WTC11 (cell line): Measurements from ENCODE around the gene MAOA. TPM values are rescaled to one million over a fixed set of nuclear protein-coding genes. Genes with fewer than 3 reads are reported as not detected.
"Not testable (repeated sequence)": the region's sequence is repeated elsewhere in the genome, so short reads cannot be mapped to it uniquely, and the experiment has no call there.

Experiments
- ATAC-seq: fragments of 200-7000 bp; cut with Tn5 transposase; 2 replicates; pipeline ENCODE4 v1.10.0; 2021; ENCODE audit warnings: mild to moderate bottlenecking, moderate library complexity
- CTCF ChIA-PET: fragments of 300-600 bp; sonication (Branson Sonifier 250); formaldehyde crosslinking; loops from one replicate; lab custom pipeline; 2021; ENCODE audit warnings: antibody characterized with exemption; lab: Charles Lee
- POLR2A ChIA-PET: fragments of 350-600 bp; sonication (Branson Sonifier 250); formaldehyde crosslinking; loops from one replicate; lab custom pipeline; 2021; ENCODE audit warnings: antibody characterized with exemption; lab: Charles Lee
- DNase-seq: peaks from one replicate; pipeline ENCODE4 v3.0.0; 2021; ENCODE audit warnings: low spot score
- H3K27ac Mint-ChIP-seq: 2 replicates; pipeline ENCODE4 v1.8.0; 2021; ENCODE audit warnings: mixed read lengths
- H3K27me3 Mint-ChIP-seq: 2 replicates; pipeline ENCODE4 v1.8.0; 2021; ENCODE audit warnings: low read depth, mild to moderate bottlenecking, moderate library complexity, mixed read lengths
- H3K36me3 Mint-ChIP-seq: 2 replicates; pipeline ENCODE4 v1.8.0; 2021; ENCODE audit warnings: mixed read lengths
- H3K4me1 Mint-ChIP-seq: 2 replicates; pipeline ENCODE4 v1.8.0; 2022; ENCODE audit warnings: mixed read lengths
- H3K4me3 Mint-ChIP-seq: 2 replicates; pipeline ENCODE4 v1.8.0; 2021; ENCODE audit warnings: mild to moderate bottlenecking, moderate library complexity, mixed read lengths
- H3K9me3 Mint-ChIP-seq: 2 replicates; pipeline ENCODE4 v1.8.0; 2021; ENCODE audit warnings: mixed read lengths
- CREM ChIP-seq: sonication (generic); formaldehyde crosslinking; IDR thresholded peaks from 2 replicates; pipeline ENCODE4 v1.8.1; 2022; ENCODE audit warnings: mild to moderate bottlenecking, missing genetic modification reagents, moderate library complexity
- CTCF ChIP-seq: fragments of 200-600 bp; IDR thresholded peaks from 2 replicates; pipeline ENCODE4 v1.8.0; 2022; ENCODE audit warnings: antibody characterized with exemption
- ELF4 ChIP-seq: sonication (generic); formaldehyde crosslinking; IDR thresholded peaks from 2 replicates; pipeline ENCODE4 v1.8.1; 2022; ENCODE audit warnings: low read depth, mild to moderate bottlenecking, moderate library complexity, missing genetic modification reagents
- EMX1 ChIP-seq: fragments of 250-450 bp; sonication (Bioruptor Pico); IDR thresholded peaks from 2 replicates; pipeline ENCODE4 v1.8.0; 2021; ENCODE audit warnings: mild to moderate bottlenecking
- HMGA2 ChIP-seq: fragments of 250-450 bp; sonication (Bioruptor Pico); IDR thresholded peaks from 2 replicates; pipeline ENCODE4 v1.4.0; 2021; ENCODE audit warnings: mild to moderate bottlenecking, moderate library complexity
- IRF2 ChIP-seq: sonication (generic); formaldehyde crosslinking; IDR thresholded peaks from 2 replicates; pipeline ENCODE4 v1.8.0; 2022; ENCODE audit warnings: low read depth, missing genetic modification reagents, borderline replicate concordance
- JAZF1 ChIP-seq: fragments of 250-450 bp; sonication (Bioruptor Pico); IDR thresholded peaks from 2 replicates; pipeline ENCODE4 v1.9.0; 2021; ENCODE audit warnings: moderate library complexity, mild to moderate bottlenecking, inconsistent platforms
- JUN ChIP-seq: sonication (generic); formaldehyde crosslinking; IDR thresholded peaks from 2 replicates; pipeline ENCODE4 v1.8.0; 2023; ENCODE audit warnings: mild to moderate bottlenecking, missing genetic modification reagents
- MLX ChIP-seq: sonication (generic); formaldehyde crosslinking; IDR thresholded peaks from 2 replicates; pipeline ENCODE4 v1.8.1; 2023; ENCODE audit warnings: mild to moderate bottlenecking, missing genetic modification reagents, moderate library complexity
- SP1 ChIP-seq: sonication (generic); formaldehyde crosslinking; conservative IDR thresholded peaks from 2 replicates; pipeline ENCODE4 v1.8.1; 2022; ENCODE audit warnings: missing genetic modification reagents
- TCF7 ChIP-seq: sonication (generic); formaldehyde crosslinking; IDR thresholded peaks from 2 replicates; pipeline ENCODE4 v1.8.0; 2022; ENCODE audit warnings: mild to moderate bottlenecking, low read depth, missing genetic modification reagents, moderate library complexity
- USF1 ChIP-seq: sonication (generic); formaldehyde crosslinking; IDR thresholded peaks from 2 replicates; pipeline ENCODE4 v1.8.0; 2022; ENCODE audit warnings: mild to moderate bottlenecking, missing genetic modification reagents
- total RNA-seq: library from RNA; stranded (reverse); gene quantifications from 3 replicates; pipeline ENCODE4 v1.2.3, GENCODE V29; 2021
- TF ChIP-seq, protein P1 (sequence below): sonication (generic); formaldehyde crosslinking; IDR thresholded peaks from 2 replicates; pipeline ENCODE4 v1.8.1; 2022; ENCODE audit warnings: missing genetic modification reagents, borderline replicate concordance
- TF ChIP-seq, protein P2 (sequence below): fragments of 250-450 bp; sonication (Bioruptor Pico); IDR thresholded peaks from 2 replicates; pipeline ENCODE4 v1.9.0; 2021; ENCODE audit warnings: moderate library complexity, mild to moderate bottlenecking, inconsistent platforms, borderline replicate concordance
- TF ChIP-seq, protein P3 (sequence below): fragments of 250-450 bp; sonication (Bioruptor Pico); IDR thresholded peaks from 2 replicates; pipeline ENCODE4 v1.8.0; 2021; ENCODE audit warnings: mild to moderate bottlenecking

MAOA gene
- total RNA-seq, 1 experiment from 2014 or later, result 6.0 TPM

DNA sequence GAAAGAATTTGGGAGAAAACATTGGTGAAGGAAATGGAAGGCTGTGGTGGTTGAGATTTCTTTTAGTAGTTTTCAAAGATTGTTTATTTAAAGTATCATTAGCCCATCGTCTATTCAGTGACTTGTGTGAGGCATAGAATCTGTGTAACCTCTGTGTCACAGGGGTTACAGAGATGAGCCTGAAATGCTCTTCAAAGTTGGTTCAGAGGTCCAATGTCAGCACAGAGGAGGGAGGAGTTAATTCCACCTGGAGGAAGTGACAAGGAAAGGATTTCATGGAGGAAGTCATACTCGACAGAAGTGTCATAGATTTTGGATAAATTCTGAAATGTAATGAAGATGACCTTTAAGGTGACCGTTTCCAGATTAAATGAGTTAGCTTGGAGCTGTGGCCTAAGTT is 8.2 kb downstream of the MAOA start (continued):
- TF ChIP-seq, protein P1, sequence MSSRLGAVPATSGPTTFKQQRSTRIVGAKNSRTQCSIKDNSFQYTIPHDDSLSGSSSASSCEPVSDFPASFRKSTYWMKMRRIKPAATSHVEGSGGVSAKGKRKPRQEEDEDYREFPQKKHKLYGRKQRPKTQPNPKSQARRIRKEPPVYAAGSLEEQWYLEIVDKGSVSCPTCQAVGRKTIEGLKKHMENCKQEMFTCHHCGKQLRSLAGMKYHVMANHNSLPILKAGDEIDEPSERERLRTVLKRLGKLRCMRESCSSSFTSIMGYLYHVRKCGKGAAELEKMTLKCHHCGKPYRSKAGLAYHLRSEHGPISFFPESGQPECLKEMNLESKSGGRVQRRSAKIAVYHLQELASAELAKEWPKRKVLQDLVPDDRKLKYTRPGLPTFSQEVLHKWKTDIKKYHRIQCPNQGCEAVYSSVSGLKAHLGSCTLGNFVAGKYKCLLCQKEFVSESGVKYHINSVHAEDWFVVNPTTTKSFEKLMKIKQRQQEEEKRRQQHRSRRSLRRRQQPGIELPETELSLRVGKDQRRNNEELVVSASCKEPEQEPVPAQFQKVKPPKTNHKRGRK (CRISPR knock-in tag), result no peak
- no peak for TF ChIP-seq CTCF
- no peak for TF ChIP-seq JAZF1 (CRISPR knock-in tag)
- TF ChIP-seq EMX1 (CRISPR knock-in tag), result no peak
- no peak for TF ChIP-seq MLX (CRISPR knock-in tag)
- TF ChIP-seq IRF2 (CRISPR knock-in tag), result no peak
- no peak for TF ChIP-seq TCF7

- Mint-ChIP-seq H3K27ac (no peak overlapping the region), H3K9me3 (0 out of 2 replicates have a peak, but pooled peaks cover 4% of the 10 kb centered on the region), H3K4me1 (no peaks in the 10 kb centered on the region), H3K27me3 (no peaks in the 10 kb centered on the region; the same call in 1 of the 2 replicates), H3K4me3 (no peak overlapping the region), H3K36me3 (no peaks in the 10 kb centered on the region)
- ChIA-PET POLR2A (no interaction called here), CTCF (no interaction called here)
- TF ChIP-seq MLX (CRISPR knock-in tag) (no peak), SP1 (CRISPR knock-in tag) (no peak), JUN (CRISPR knock-in tag) (no peak), CREM (no peak), USF1 (no peak)
- DNase-seq, result no peak
- ATAC-seq, result no peak
Observed at GRCh38 chrX:43664708-43665107, 8.6 kb downstream of the MAOA start.

DNA sequence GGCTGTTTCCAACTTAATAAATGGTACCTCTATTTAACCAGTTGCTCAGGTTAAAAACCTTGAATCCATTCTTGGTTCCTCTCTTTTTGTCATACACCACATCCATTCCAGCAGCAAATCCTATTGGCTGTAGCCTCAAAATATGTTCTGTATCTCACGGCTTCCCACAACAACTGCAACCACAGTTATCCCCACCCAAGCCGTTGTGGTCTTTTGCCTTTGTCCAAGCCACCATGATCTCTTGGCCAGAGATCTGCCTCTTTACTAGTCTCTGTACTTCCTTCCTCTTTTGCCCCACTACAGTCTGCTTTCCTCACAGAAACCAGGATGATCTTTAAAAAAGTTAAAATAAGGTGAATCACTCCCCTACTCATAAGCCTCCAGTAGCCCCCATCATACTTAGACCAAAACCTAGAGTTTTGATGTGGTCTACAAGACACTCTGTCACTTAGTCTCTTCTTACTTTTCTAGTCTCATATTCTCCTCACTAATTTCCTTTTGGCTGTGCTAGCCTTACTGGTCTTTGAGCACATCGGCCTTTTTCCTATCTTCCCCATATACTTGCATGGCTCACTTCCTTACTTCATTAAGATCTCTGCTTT is 10.3 kb downstream of the MAOA start:
- POLR2A ChIA-PET, result no interaction called here
- DNase-seq, result no peak
- no peaks in the 10 kb centered on the region for H3K4me1 Mint-ChIP-seq
- TF ChIP-seq ELF4 (CRISPR knock-in tag), result no peak
- TF ChIP-seq CREM, result no peak
- TF ChIP-seq, protein P2, sequence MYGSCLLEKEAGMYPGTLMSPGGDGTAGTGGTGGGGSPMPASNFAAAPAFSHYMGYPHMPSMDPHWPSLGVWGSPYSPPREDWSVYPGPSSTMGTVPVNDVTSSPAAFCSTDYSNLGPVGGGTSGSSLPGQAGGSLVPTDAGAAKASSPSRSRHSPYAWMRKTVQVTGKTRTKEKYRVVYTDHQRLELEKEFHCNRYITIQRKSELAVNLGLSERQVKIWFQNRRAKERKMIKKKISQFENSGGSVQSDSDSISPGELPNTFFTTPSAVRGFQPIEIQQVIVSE, result no peak
- TF ChIP-seq, protein P3, sequence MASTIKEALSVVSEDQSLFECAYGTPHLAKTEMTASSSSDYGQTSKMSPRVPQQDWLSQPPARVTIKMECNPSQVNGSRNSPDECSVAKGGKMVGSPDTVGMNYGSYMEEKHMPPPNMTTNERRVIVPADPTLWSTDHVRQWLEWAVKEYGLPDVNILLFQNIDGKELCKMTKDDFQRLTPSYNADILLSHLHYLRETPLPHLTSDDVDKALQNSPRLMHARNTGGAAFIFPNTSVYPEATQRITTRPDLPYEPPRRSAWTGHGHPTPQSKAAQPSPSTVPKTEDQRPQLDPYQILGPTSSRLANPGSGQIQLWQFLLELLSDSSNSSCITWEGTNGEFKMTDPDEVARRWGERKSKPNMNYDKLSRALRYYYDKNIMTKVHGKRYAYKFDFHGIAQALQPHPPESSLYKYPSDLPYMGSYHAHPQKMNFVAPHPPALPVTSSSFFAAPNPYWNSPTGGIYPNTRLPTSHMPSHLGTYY, result no peak
- no peak for TF ChIP-seq HMGA2 (CRISPR knock-in tag)
- H3K27ac Mint-ChIP-seq, result no peak overlapping the region
- CTCF ChIA-PET, result no interaction called here
- no peaks in the 10 kb centered on the region; the same call in 1 of the 2 replicates for H3K27me3 Mint-ChIP-seq
- ATAC-seq, result no peak
- 0 out of 2 replicates have a peak, but pooled peaks cover 5% of the 10 kb centered on the region for H3K9me3 Mint-ChIP-seq
- no peak overlapping the region for H3K4me3 Mint-ChIP-seq
- no peaks in the 10 kb centered on the region for H3K36me3 Mint-ChIP-seq

GRCh38 chrX:43675965-43676628 is 20.0 kb downstream of the MAOA start:
- H3K36me3 Mint-ChIP-seq, POLR2A ChIA-PET, DNase-seq, ATAC-seq, H3K27me3 Mint-ChIP-seq, H3K27ac Mint-ChIP-seq, CTCF ChIA-PET, H3K4me3 Mint-ChIP-seq, H3K9me3 Mint-ChIP-seq, H3K4me1 Mint-ChIP-seq: not testable (repeated sequence)
